NOMO-1 treated with DMSO at 0.1 percent for 48 hours (cell line): ENCODE data around the gene CCDC47.

Experiments
- DNase-seq: peaks from one replicate; lab custom pipeline; 2025; ENCODE audit not compliant: unreplicated experiment; lab: John Stamatoyannopoulos, UW

Gene CCDC47

GRCh38 chr17:63785556-63785955, 12.2 kb upstream of the CCDC47 start:
- no peak for DNase-seq

DNA sequence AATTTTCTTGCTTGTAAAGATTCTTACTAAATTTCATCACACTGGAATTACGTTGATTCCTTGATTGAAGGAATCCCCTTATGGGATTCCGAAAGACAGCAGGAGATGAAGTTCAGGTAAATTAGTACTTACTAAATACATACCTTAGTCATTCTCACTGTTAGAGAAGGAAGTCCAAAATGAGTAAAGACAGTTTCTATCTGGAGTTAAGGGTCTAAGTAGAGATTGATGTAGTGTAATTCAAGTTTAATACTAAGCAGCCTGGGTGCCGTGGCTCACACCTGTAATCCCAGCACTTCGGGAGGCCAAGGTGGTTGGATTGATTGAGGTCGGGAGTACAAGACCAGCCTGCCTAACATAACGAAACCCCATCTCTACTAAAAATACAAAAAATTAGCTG, 10.1 kb upstream of the CCDC47 start:
- DNase-seq, result no peak

DNA sequence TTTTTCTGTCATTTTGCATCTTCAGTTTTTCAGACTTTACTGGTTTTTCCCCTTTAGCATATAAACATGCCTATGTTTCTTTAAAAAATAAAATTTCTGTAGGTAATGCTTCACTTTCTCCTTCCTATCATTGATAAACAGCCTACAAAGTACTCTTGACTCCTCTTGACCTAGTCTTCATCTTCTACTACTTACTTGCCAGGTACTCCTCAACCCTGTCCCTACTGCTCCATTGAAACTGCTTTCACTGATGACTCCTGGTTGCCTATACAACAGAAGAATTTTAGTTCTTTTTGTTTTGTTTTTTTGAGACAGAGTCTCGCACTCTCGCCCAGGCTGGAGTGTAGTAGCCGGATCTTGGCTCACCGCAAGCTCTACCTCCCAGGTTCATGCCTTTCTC, 7.5 kb upstream of the CCDC47 start:
- DNase-seq, result no peak

GRCh38 chr17:63780507-63780906, 7.1 kb upstream of the CCDC47 start:
- no peak for DNase-seq

DNA sequence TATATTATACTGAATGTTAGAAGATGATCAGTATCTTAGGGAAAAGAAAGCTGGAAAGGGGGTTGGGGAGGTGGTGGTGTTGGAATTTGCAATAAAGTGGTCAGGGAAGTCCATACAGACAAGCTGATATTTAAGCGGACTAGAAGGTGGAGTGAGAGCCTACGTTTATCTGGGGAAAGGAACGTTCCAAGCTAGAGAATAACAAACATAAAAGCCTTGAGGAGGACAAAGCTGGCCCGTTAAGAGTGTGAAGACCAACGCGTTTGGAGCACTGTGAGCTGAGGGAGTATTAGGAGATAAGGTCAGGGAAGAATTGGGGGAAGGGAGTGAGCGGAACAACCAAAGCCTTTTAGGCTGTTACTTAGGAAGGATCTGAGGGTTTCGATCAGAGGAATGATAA, 2.0 kb upstream of the CCDC47 start:
- no peak for DNase-seq

DNA sequence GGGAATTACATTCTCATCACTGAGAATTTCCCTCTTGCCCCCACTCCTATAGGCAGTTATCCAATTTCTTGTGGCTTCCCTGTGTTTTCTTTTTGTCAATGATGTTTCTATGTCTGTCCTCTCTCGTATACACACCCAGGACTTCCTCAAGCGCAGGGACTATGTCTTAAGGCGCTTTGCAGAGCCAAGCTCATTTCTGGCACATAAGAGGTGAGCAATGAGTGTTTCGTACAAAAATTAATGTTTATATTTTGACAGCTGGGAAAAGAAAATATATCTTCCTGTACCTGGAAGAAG, 1.5 kb upstream of the CCDC47 start:
- peak; percentile 18 for DNase-seq

DNA sequence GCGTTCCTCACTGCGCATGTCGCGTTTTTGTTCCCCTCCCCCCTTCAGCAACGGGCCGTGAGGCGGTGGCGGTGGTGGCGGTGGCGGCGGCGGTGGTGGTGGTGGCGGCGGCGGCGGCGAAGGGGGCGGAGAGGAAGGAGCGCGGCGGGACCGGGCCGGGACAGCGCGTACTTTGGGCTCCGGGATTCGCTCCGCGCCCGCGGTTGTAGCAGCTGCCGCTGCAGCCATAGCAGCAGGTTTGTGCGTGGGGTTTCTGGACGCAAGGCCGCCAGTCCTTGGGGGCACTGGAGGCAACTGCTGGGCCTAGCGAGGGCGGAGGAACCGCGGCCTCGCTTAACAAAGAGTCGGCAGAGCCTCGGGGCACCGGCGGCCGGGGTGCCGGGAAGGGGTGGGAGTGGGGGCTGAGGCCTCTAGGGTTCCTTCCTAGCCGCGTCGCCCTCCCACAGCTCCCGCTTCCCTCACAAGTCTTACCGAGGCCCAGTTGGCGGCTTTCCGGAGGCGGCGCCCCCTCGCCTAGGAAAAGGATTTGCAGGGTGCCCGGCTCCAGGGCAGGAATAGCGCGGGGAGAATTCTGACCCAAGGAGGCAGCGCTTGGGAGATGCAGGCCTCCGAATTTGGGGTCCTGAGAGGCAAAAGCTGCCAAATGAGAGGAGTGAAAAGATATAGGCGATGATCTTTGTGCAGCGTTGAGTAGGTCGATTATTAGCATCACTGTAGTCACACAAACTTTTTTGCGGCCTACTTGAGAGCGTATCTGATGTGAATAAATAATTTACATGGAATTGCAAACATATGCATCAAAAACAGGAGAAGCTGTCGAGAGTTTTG, 958 bp upstream of the CCDC47 start, which contains the start of gene DDX42:
Gene DDX42 (plus strand): TSS at position 30 of the 828 bp plus-strand sequence. CDS start 12,880 bp downstream, outside the sequence.
- peak; percentile 17 for DNase-seq

DNA sequence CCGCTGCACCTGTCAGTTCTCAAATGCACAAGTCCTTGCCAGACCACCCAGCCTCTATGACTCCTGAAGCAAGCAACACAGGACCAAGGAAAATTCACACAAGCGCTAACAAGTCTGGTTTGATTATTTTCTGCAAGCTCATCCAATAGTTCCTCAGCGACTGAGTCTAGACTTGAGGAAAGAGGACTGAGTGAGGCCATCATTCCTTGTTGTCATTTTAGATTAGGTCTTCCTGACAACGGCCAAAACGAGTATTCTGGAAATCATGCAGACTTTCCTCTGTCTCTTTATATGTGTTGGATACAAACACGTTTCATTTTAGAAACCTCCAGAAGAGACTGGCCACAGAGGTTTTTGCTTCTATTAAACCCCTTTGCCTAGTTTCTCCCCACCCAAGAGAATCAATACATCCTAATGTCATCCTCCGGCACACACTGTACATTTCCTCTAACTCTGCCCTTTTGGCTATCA, 561 bp downstream of the CCDC47 start:
- DNase-seq, result peak; percentile 26

DNA sequence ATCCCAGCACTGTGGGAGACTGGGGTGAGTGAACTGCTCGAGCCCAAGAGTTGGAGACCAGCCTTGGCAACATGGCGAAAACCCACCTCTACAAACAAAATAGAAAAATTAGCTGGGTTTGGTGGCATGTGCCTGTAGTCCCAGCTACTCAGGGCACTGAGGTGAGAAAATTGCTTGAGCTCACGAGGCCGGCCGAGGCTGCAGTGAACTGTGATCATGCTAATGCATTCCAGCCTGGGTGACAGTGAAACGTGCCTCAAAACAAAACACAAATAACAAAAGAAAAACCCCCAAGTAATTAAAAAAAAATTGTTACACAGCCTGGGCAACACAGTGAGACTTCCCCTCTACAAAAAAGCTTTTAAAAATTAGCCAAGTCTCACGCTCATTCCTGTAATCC, 5.0 kb downstream of the CCDC47 start:
- DNase-seq, result no peak

GRCh38 chr17:63766754-63767153, 6.6 kb downstream of the CCDC47 start:
- DNase-seq, result no peak

- DNase-seq, result no peak
Observed at GRCh38 chr17:63764716-63765115, 8.7 kb downstream of the CCDC47 start.

GRCh38 chr17:63762161-63763078, 11.0 kb downstream of the CCDC47 start:
- DNase-seq, result peak; percentile 45

GRCh38 chr17:63760771-63761539, 12.4 kb downstream of the CCDC47 start:
- no peak for DNase-seq

GRCh38 chr17:63758428-63758827, 15.0 kb downstream of the CCDC47 start:
- no peak for DNase-seq

- no peak for DNase-seq
Observed at GRCh38 chr17:63754046-63754445, 19.4 kb downstream of the CCDC47 start.

DNA sequence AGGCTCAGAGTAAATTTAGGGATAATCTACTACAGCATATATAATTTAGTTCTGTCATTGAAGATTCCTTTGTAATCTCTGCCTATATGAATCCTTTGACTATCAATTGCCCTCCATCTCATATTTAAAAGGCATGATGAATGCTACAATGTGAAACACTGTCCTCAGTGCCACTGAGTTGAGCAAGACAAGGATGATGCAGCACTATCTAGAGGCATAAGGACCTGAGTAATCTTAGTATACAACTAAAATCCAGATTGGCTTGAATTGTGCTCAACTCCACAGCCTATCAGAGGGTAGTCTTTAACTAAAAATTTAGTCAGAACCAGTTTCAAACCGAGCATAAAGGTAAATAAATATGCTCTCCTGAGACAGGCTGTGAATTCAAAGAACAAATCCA, 20.2 kb downstream of the CCDC47 start:
- DNase-seq, result peak; percentile 45

GRCh38 chr17:63752707-63753106, 20.7 kb downstream of the CCDC47 start:
- no peak for DNase-seq

GRCh38 chr17:63751806-63752205, 21.6 kb downstream of the CCDC47 start:
- DNase-seq, result peak; percentile 76

GRCh38 chr17:63741408-63742173, 31.8 kb downstream of the CCDC47 start, which contains the start of gene STRADA:
STRADA (minus strand) TSS chr17:63741799; CDS start chr17:63728369, 13,430 bp downstream.
- DNase-seq, result peak; percentile 99

DNA sequence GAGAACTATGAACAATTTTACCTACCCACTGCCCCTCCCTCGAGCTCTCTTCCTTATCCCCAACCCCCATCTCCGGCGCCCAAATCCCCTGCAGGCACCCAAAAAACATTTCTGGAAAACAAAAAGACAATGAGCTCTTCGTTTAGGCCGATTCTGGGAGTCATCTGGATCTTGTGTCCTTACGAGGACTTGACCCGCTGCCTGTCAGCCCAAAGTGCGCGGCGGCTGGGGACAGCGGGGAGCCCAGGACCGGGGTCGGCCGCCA, 32.3 kb downstream of the CCDC47 start:
- peak; percentile 58 for DNase-seq
